Globus pallidus (tissue), 1 donor: Measurements from ENCODE around the gene RAP1GAP.
"Not testable (repeated sequence)": the region's sequence is repeated elsewhere in the genome, so short reads cannot be mapped to it uniquely, and the experiment has no call there.

Experiments used
- DNase-seq: peaks from one replicate; pipeline ENCODE4 v3.0.0-alpha.2; 2015; ENCODE audit warnings: low spot score

RAP1GAP gene

DNA sequence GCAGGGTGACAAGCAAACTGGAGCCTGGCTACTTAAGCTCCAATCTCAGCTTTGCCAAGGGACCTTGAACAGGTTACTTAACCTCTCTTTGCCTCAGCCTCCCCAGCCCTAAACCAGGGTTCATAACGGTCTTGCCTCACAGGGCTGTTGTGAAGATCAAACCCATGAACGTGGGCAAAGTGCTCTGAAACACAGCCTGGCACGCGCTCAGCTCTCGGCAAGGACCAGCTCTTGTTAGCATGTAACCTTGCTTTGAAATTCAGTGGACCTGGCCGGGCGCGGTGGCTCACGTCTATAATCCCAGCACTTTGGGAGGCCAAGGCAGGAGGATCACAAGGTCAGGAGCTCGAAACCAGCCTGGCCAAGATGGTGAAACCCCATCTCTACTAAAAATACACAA, 24.8 kb downstream of the RAP1GAP start:
- DNase-seq = no peak

DNA sequence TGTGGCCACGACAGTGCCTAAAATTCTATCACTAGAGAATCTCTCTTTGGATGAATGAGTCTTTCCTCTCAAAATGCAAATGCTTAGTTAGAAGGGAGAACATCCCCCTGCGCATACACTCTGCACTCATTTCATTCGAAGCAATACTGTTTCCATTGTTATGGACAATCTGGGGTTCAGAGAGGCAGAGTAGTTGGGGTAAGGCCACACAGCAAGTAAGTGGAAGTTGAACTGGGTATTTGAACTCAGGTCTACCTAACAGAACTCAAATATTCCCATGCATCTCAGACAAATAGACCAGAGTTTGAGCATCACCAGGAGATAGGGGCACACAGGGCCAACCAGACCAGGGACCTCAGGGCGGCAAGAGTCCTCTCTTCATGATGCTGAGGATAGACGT, 25.5 kb downstream of the RAP1GAP start:
- no peak for DNase-seq

DNA sequence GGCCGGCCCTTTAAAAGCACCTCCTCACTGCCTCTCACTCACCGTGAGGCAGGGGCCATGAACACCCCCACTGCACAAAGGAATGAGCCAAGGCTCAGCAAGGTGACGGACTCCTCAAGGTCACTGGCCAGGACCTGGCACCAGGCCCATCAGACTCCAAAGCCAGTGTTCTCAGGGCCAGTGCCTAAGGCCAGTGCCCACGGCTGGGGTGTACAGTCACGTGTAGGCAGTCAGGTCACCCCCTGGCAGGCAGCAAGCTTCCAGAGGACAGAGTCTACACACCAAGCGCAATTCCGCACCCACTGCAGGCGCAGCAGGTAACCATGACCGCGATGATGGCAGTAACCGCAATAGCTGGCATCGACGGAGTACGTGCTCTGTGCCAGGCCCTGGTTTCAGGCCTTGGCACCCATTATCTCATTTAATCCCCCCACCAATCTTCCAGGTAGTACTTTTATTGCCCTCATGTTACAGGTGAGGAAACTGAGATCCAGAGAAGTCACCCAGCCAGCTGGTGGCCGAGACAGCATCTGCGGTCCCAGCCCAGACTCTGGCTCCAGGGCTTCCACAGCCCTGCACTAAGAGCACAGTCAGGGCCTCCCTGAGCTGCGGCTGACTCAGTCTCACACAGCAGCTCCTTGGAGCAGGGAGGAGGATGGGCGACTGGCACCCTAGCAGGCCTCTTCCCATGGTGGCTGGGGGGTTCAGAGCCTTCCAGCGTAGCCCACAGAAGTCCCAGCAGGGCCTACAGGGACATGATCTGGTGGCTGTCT, 27.0 kb downstream of the RAP1GAP start:
- no peak for DNase-seq

DNA sequence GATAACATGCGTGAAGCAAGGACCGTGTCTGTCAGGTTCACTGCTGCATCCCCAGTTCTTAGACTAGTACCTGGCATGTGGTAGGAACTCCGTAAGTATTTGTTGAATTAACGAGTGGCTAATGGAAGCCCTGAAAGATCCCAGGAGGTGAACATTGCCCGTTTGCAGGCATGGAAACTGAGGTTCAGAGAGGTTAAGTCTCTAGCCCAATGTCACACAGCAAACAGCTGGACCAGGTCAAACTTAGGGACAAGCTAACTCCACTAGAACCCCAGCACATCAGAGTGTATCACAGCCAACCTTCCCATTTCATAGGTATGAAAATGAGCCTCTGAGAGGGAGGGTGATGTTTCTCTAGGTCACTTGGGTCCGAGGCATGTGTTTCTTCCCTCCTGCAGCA, 27.6 kb downstream of the RAP1GAP start:
- no peak for DNase-seq

DNA sequence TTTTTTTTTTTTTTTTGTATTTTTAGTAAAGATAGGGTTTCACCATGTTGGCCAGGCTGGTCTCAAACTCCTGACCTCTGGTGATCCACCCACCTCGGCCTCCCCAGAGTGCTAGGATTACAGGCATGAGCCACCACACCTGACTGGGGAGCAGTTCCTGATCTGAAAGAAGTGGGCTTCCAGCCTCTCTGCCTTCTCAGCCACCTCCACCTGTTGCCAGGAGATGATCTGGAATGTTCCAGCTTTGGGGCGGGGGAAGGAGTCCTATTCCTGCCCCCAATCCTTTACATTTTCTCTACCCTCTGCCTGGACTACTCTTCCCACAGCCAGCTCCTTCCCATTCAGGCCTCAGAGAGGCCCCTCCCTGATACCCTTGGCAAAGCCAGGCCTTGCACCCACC, 28.1 kb downstream of the RAP1GAP start:
- no peak for DNase-seq

DNA sequence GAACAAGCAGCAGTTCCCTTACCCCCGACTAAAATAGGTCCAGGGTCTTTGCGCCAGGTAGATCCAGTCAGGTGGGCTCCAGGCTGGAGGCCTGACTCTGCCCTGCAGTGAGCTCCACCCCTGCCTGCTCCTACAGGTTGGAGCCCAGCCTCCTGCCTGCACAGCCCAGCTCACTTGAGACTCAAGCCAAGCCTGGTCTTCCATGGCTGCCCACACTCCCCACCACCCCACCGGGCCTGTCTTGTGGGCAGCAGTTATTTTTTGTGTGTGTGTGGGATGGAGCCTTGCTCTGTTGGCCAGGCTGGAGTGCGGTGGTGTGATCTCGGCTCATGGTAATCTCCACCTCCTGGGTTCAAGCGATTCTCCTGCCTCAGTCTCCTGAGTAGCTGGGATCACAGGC, 28.5 kb downstream of the RAP1GAP start:
- DNase-seq = no peak

DNA sequence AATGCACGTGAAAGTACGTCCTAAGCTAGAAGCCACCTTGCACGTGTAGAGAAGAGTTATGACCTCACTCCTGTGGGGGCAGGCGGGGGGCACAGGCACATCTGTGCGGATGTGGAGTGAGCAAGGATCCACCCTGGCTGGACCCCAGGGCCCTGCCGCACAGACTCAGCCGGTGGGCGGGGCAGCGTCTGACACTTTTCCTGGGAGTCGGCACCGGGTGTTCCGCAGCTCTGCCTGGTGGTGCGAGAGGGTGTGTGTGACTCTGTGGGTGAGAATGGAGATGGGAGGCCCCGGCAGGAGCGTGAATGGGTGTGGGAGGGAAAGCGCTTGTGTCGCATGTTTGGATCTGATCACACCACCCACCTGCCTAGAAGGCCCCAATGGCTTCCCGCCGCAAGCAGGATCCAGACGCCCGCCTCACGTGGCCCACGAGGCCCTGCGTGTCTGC, 29.5 kb downstream of the RAP1GAP start:
- DNase-seq = no peak

DNA sequence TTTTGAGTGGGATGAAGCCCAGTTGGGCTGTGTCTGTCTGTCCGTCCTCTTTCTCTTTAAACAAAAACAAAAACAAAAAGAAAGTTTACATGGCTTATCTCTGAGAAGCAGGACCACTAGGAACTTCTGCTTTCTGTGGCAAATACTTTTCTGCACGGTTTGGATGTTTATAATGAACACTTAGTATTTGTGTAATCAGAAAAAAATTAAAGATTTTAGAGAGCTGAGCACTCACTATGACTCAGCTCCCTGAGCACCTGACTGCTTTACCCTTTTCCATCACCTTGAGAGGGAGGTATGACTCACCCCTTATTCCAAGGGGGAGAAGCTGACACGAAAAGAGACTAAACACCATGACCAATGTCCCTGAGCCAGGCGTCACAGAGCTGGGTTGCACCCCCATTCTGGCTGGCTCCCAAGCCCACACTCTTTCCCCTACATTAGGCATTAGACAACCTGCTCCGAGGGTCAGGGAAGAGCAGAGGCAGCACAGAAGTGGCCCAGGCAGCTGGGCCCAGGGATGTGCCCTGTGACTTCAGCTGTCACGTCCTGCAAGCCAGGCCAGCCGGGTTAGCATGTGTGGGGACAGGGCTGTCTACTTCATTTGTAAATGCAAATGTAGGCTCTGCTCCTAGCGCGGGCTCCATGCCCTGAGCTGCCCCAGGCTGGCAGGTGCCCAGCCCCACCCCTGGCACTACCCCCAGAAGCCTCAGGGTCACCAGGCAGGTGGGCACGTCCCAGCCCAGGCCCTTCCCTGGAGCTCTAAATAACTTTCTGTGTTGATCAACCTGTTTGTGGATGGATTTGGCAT, 30.4 kb downstream of the RAP1GAP start:
- no peak for DNase-seq

DNA sequence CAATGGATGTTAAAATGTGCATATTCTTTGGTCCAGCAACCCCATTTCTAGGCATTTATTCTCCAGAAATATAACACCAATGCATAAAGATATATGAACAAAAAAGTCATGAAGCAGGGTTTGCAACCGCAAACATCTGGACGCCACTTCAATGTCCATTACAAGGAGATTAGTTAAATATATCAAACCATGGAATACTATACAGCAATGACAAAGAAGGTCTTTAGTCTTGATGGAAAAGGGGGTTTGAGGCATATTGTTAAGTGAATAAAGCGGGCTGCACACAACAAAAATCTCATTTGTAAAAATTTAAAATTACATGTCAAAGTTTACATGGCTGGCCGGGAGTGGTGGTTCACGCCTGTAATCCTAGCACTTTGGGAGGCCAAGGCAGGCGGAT, 31.6 kb downstream of the RAP1GAP start:
- no peak for DNase-seq

DNA sequence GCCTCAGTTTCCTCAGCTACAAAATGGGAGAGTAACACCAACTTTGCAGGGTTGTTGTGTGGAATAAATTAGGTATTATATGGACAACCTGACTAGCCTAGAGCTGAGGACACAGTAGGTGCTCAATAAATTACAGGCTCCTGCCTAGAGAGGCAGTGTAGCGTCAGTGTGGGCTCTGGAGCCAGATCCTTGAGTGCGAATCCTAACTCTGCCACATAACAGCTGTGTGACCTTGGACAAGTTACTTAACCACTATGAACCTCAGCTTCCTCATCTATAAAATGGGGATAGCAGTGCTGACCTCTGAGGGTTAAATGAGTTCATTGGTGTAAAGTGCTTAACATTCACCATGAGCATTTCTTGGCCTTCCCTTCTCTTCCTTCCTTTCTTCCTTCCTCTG, 33.1 kb downstream of the RAP1GAP start:
- DNase-seq = no peak

DNA sequence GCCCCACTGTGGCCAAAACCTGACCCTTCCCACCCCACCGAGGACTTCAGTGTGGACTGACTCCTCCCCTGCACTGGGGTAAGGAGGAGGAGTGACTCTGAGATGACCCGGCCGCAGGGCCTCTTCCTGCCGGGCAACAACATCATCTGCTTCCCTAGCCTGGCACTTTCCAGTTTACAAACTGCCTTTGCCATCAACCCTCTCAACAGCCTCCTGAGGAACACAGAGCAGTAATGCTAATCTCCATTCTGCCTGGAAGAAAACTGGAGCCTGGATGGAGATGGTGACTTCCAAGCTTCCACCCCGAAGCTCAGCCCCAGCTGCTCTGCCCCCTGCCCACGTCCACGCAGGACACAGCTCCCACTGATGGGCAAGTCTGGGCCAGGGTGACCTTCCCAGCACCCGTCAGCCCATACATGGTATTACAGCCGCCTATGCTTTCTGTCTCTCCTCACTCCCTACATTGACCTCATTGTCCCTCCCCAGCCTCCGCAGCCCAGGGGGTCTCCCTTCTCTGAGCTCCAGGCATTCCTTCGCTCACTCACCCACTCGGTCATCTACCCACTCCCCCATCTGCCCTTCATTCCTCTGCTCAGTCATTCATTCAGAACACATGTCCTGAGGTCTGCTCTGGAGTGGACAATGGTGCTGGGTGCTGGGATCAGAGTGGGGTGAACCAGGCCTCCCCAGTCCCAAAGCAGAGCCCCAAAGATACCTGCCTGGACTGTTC, 34.2 kb downstream of the RAP1GAP start:
- DNase-seq = no peak

DNA sequence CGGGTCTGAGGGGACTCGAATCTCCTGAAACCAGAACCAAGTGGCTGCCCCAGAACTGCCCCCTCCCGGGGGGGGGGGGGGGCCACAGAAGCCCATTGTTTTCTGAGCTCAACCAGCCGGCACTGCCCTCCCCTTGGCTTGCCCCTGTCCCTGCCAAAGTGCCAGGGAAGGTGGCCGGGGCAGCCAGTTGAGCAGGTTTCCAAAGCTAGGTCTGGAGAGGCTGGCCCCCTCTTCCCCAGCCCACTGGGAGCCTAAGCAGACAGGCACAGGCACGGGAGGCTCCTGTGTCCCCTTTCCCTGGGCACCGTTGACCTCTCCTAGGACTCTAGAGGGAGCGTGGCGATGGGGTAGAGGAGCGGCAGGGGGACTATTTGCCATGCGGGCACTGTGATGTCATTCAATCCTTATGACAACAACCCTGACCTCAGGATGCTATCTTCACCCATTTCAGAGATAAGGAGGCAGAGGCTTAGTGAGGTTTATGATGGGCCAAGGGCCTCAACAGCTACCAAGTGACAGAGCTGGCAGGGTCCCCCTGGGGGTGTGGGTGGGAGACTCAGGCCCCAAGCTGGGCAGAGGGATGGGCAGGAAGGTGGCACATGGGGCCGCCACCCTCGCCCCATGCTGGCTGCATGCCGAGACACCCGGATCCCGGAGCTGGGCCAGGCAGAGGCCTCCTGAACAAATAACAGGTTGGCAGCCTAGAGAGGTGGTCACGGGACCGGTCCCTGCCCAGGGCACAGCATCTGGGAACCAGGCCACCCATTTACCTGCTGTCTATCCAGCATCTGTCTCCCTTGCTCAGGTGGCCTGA, 35.0 kb downstream of the RAP1GAP start:
- DNase-seq = no peak

DNA sequence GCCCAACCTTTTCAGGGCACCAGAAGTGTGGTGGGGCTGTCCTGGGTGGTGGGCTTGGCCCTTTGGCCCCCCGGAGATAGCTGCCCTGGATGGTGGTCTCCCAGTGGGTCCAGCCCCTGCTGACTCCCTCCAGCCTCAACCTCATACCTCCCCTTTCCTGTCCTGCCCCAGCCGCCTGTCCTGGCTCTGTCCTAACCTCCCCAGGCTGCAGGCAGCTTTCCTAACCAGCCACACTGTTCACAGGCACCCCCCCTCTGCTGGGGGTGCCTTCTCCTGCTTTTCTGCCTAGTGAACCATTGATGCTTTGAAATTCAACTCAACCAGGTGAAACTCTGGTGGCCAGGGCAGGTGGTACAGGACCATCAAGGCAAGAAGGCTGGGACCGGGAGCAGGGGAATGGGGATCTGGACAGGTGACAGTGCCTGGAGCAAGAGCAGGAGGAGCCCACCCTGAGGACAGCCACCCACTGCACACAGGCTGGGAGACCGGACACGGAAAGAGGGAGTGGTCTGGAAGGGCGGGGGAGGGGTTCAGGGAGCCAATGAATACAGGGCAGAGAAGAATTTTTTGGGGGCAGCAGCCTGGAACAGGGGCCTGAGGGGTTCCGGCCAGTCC, 35.9 kb downstream of the RAP1GAP start:
- DNase-seq = no peak

DNA sequence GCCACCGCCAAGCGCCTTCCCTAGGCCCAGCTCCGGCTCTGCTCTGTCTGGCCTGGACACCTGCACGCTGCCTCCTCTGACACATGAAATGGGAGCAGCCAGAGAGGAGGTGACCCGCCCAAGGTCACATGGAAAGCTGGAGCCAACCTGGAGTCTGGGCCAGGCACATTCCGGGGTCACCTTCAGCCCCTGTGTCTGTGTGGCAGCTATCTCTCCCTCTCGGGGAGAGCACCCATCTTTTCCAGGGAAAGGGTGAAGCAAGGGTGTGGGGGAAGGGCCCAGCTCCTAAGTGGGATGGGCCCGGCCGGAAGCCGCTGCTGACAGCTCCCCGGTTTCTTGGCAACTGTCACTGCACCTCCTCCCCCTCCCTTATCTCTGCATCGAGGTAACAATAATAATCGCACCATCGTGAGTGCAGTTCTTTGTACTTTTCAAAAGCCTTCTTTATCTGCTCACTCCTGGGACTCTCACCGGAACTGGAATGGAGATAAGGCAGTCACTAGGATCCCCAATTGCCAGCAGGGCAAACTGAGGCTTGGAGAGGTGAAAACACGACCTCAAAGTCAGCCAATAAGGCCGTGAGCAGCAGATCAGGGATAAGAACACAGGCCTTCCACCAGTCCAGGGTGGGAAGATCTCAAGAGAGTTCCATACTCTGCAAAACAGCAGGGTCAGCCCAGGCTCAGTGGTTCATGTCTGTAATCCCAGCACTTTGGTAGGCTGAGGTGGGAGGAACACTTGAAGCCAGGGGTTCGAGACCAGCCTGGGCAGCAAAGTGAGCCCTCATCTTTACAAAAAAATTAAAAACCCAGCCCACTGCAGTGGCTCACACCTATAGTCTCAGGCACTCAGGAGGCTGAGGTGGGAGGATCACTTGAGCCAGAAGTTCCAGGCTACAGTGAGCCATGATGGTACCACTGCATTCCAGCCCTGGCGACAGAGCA, 36.9 kb downstream of the RAP1GAP start:
- DNase-seq = no peak

DNA sequence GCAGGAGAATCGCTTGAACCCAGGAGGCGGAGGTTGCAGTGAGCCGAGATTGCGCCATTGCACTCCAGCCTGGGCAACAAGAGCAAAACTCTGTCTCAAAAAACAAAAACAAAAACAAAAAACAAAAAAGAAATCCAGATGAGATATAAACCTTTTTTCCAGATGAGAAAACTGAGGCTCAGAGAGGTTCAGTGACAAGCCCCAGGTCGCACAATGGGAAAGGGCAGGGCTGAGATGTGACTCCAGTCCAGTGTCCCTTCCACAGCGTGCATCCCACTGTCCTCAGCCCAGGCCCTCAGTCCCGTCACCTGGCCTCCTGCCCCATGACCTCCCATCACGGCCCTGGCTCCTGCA, 37.6 kb downstream of the RAP1GAP start:
- not testable (repeated sequence) for DNase-seq

DNA sequence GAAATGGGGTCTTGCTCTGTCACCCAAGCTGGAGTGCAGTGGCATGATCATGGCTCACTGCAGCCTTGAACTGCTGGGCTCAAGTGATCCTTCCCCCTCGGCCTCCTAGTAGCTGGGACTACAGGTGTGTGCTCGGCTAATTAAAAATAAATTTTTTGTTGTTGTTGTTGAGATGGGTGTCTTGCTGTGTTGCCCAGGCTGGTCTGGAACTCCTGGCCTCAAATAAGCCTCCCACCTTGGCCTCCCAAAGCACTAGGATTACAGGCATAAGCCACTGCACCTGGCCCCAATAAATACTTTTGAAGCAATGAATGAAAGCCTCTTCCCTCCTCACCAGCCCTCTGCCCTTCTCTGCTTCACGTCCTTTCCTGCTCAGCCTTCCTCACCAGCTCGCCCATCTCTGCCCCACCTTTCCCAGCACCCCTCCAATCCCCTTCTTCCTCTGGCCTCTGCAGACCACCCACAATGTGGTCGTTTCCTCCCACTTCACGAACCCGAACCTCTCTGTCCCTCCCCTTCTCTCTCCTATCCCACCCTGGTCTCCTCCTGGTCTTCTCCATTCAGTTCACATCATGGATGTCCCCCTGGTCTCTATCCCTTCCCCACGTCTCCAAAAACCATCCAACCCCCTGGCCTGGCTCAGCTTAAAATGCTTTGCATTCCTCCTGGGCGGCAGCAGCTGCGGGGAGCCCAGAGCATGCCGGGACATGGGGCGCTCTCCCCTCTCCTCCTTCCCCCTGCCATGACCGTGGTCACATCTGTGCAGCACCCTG, 38.4 kb downstream of the RAP1GAP start:
- DNase-seq = no peak

DNA sequence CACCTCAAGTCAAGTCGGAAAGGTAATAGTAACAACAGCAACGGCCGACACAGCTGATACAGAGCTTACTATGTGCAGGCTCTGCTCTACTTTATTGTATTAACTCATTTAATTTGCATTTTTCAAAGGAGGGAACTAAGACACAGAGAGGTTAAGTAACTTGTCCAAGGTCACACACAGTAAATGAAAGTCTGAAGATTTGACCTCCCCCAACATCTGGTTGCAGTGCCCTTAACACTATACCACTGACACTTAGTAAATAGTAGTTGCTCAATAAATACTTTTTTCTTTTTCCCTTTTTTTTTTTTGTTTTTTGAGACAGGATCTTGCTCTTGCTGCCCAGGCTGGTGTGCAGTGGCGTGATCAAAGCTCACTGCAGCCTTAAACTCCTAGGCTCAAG, 39.2 kb downstream of the RAP1GAP start:
- no peak for DNase-seq

DNA sequence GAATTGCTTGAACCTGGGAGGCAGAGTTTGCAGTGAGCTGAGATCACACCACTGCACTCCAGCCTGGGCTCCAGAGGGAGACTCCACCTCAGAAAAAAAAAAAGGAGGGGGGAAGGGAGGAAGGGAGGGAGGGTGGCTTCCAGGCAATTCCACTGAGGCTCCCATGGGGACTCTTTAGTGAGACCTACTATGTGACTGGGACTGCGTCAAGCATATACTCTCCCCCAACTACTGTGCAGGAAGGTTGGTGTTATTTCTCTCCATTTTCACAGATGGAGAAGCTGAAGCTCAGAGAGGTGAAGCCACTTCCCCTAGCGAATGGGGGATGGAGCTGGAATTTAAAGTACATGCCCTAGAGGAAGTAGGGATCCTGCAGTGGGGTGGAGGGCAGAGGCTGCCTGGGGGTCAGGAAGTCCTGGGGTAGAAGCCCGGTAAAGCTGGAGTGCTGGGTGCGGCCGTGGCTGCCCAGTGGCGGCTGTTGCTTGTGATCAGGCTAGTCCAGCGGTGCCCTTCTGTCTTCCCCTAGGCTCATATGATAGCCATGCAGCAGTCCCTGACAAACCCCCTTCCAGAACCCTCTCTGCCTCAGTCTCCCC, 40.3 kb downstream of the RAP1GAP start:
- no peak for DNase-seq

DNA sequence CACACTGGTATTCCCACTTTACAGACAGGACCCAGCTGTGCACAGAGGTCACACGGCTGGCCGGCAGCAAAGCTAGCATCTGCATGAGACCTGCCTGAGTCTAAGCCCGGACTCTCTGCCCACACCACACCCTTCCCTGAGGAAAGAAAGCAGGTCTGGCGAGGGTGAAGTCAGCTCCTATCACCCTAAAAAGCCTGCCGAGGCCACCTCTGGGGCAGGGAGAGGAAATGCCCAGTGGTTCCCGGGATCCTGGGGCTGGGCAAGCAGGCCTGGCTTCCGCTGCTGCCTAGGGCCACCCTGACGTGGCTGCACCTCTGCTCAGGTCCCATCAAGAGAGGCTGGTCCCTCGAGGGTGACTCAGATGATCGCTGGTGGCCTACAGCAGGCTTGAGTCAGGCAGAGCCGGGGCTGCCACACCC, 42.2 kb downstream of the RAP1GAP start:
- no peak for DNase-seq
